HPDE6-E6E7 (cell line): Measurements from ENCODE around the gene LY6G6F.
A peak's percentile ranks its signal among the peaks of the same experiment; 100 is the strongest.
"Not testable (repeated sequence)": the region's sequence is repeated elsewhere in the genome, so short reads cannot be mapped to it uniquely, and the experiment has no call there.

ENCODE experiments used
- DNase-seq: peaks from one replicate; pipeline ENCODE4 v3.0.0; 2011; ENCODE audit warnings: missing footprints; ENCODE audit errors: extremely low spot score

The LY6G6F gene

DNA sequence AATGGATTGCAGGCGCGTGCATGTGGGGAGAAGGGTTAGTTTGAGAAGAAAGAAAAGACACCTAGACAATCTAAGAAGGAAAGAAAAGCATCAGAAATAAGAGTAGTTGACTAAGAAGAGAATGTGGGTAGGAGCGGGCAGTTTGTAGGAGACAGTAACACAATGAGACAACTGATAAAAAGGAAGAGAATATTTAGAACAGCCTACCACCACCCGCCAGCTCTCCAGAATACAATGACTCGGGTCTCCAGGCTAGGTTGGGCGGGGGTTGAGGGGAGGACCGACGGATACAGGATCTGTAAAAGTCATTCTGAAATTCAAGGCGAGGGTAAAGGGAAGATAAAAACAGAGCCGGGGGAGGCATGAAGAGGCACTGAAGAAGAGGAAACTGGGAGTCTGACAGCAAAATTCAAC lies 4.3 kb upstream of the LY6G6F start:
- no peak for DNase-seq

- DNase-seq: peak; percentile 100
Observed at GRCh38 chr6:31702819-31703716, 3.6 kb upstream of the LY6G6F start, which contains the start of gene ABHD16A. Gene ABHD16A, minus strand, starts transcription at chr6:31703324. Its CDS starts 43 bp downstream, at chr6:31703281.

DNA sequence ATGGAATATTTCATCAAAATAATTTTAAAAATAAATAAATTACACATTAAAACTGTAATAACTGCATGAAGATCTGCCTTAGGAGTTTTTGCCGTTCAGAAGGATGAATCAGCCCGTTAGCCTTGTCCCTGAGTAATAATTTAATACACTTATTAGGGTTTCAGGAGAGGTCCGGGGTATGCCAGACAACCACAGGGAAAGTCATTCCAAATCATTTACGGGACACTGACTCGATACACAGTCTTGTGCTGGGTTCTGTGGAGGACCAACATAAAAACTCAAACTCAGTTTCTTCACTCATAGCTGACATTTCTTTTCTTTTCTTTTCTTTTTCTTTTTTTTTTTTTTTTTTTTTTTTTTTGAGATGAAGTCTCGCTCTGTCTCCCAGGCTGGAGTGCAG lies 735 bp upstream of the LY6G6F start:
- no peak for DNase-seq

GRCh38 chr6:31707701-31708100 lies 1.0 kb downstream of the LY6G6F start:
- no peak for DNase-seq

DNA sequence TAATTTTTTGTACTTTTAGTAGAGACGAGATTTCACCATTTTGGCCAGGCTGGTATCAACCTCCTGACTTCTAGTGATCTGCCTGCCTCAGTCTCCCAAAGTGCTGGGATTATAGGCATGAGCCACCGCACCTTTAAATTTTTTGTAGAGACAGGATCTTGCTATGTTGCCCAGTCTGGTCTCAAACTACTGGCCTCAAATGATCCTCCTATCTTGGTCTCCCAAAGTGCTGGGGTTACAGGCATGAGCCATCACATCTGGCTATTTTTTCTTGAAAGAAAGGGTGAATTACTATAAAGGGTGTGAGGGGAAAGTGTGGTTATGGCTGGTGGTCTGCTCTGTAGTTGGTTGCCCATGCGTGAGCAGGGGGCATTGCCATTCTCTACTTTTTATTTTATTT lies 1.6 kb downstream of the LY6G6F start:
- DNase-seq: no peak

GRCh38 chr6:31709157-31709556 lies 2.5 kb downstream of the LY6G6F start:
- DNase-seq: not testable (repeated sequence)

DNA sequence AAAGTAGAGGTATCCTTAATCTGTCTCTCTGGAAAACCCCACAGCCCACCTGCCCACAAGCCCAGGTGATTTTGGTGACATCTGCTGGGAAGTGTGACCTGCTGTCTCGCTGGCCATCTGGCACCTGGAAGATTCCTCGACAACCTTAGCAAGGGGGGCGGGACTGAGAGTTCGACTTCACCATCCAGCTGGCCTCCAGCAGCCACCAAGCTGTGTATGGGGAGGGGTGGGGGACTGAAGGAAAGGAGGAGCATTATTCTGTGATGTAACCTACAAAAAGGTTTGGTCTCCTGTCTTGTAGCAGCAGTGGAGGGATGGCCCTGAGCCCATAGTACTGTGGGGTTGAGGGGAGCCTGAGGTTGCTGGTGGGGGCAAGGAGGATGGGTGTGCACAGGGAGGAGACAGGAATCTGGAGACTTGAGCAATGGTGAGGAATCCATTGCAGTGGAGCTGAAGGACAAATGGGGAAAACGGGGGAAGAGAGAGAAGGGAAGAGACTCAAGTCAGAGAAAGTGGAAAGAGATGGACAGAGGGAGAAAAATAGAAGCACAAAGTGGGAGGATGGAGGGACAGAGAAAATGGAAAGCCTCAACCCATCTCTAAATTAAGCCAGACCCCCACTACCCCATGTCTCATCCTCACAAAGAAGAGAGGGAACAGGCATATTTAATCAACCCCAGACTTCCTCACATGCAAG lies 4.0 kb downstream of the LY6G6F start:
- no peak for DNase-seq

- peak; percentile 36 for DNase-seq
Observed at GRCh38 chr6:31711233-31711632, 4.6 kb downstream of the LY6G6F start.

- no peak for DNase-seq
Observed at GRCh38 chr6:31712296-31712695, 5.6 kb downstream of the LY6G6F start.

DNA sequence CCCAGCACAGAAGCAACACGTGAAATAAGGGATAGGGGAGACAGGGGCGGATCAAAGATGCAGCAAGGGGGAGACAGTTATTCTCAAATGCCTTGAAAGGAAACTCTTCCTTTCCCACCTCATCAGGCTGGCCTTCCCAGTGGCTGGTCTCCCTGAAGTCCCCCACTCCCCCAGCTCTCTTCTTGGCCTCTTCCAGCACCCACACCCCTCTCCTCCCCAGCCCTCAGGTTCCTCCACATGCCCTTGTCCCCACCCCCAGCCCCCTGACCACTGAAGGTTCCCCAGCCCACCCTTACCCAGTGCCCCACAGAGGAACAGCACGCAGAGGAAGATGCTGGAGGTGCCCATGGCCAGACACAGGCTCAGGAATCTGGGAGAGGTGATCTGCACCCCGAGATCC lies 6.8 kb downstream of the LY6G6F start:
- DNase-seq: no peak

GRCh38 chr6:31713991-31714684 lies 7.5 kb downstream of the LY6G6F start:
- no peak for DNase-seq

GRCh38 chr6:31715022-31715958 lies 8.6 kb downstream of the LY6G6F start, which contains the start of gene LY6G6D:
Gene LY6G6D, plus strand, starts transcription at chr6:31715348. Its CDS starts 8 bp downstream, at chr6:31715356.
- no peak for DNase-seq

DNA sequence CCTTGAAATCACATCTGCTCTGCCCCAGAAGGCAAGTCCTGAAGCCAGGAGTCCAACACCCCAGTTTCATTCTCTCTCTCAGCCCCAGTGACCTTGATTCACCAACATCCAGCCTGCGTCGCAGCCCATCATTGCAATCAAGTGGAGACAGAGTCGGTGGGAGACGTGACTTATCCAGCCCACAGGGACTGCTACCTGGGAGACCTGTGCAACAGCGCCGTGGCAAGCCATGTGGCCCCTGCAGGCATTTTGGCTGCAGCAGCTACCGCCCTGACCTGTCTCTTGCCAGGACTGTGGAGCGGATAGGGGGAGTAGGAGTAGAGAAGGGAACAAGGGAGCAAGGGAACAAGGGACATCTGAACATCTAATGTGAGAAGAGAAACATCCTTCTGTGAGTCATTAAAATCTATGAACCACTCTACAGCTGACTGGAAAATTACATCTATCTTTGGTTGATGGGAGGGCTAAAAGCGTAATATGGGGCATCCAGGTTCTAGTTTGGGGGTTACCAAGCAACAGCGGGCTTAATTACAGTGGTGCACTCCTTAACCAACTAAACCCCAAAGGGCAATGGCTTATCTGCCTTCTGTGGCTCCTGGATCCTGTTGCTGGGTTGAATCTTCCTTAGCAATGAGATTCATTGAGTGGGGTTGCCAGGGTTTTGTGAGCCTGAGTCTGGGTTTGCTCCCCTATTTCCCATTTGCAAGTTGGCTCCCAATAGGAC lies 11.0 kb downstream of the LY6G6F start:
- DNase-seq: no peak

GRCh38 chr6:31718265-31718664 lies 11.6 kb downstream of the LY6G6F start:
- DNase-seq: peak; percentile 90

GRCh38 chr6:31719001-31719400 lies 12.3 kb downstream of the LY6G6F start:
- no peak for DNase-seq

GRCh38 chr6:31720196-31720770 lies 13.6 kb downstream of the LY6G6F start:
- DNase-seq: no peak

GRCh38 chr6:31721351-31722020 lies 14.8 kb downstream of the LY6G6F start, which contains the start of gene LY6G6C:
Gene LY6G6C, minus strand, starts transcription at chr6:31721746. Its CDS starts 67 bp downstream, at chr6:31721679.
- no peak for DNase-seq

DNA sequence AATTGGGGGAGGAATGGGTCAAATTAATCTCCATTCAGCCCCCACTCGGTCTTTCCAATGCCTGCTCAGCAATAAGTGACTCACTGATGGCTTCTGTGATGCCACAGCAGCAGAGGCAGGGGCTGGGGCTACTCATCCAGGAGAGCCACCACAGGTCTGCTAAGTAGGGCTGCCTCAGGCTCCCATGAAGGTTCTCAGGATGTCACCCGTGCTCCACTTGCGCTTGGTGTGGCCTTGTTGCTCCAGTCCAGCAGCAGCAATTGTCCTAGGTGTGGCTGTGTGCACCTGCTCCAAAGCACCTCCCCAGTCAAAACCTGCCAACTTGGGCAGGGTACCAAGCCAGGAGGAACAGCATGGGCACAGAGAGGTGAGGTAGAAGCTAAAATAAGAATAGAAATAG lies 15.5 kb downstream of the LY6G6F start:
- no peak for DNase-seq

DNA sequence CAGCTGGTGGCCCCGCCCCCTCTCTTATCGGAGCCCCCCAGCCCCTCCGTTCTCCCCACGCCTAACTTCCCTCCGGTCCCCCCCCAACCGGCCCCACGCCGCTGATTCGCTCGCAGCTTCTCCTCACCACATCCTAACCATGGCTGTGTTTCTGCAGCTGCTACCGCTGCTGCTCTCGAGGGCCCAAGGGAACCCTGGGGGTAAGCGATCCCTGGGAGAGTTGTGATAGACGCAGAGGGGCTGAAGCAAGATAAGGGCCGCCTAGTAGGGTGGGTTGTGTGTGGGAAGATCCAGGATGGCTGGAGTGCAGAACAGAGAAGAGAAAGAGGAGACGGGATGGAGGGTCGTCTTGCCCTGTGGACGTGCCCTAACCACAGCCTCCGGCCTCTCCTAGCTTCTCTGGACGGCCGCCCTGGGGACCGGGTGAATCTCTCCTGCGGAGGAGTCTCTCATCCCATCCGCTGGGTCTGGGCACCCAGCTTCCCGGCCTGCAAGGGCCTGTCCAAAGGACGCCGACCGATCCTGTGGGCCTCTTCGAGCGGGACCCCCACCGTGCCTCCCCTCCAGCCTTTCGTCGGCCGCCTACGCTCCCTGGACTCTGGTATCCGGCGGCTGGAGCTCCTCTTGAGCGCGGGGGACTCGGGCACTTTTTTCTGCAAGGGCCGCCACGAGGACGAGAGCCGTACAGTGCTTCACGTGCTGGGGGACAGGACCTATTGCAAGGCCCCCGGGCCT lies 16.7 kb downstream of the LY6G6F start, which contains the start of gene MPIG6B:
MPIG6B (plus strand) TSS at position 129 of the 735 bp plus-strand sequence; CDS start at position 140, 11 bp downstream.
- DNase-seq: no peak
